K562 (cell line): ENCODE results near the gene INO80D. TPM values are rescaled to one million over a fixed set of nuclear protein-coding genes. Genes with fewer than 3 reads are reported as not detected.

ENCODE experiments used
- BMI1 ChIP-seq: fragments of 150-350 bp; IDR thresholded peaks from 2 replicates; pipeline ENCODE4 v1.6.1; 2014; ENCODE audit warnings: low read length
- FIP1L1 ChIP-seq: fragments of 200-400 bp; formaldehyde crosslinking; IDR thresholded peaks from 2 replicates; pipeline ENCODE4 v1.6.1; 2018; ENCODE audit warnings: mild to moderate bottlenecking, low read depth, low read length; ENCODE audit not compliant: poor library complexity, severe bottlenecking
- FUS ChIP-seq: fragments of 200-400 bp; formaldehyde crosslinking; optimal IDR thresholded peaks from 2 replicates; pipeline ENCODE3; 2017; ENCODE audit warnings: low read depth, low read length
- KDM5B ChIP-seq: fragments of 200-600 bp; sonication (generic); IDR thresholded peaks from 2 replicates; pipeline ENCODE4 v1.6.1; 2012; ENCODE audit warnings: low read depth, mild to moderate bottlenecking, moderate library complexity, low read length, control low read depth, inconsistent platforms; ENCODE audit not compliant: insufficient replicate concordance
- MAFK ChIP-seq: IDR thresholded peaks from 2 replicates; pipeline ENCODE4 v1.6.1; 2011; ENCODE audit warnings: low read length, improper control_type of control experiment
- POLR2B ChIP-seq: fragments of 450-650 bp; IDR thresholded peaks from 2 replicates; pipeline ENCODE4 v1.6.1; 2018; ENCODE audit warnings: low read depth; ENCODE audit not compliant: partially characterized antibody
- PTTG1 ChIP-seq: fragments of 450-650 bp; IDR thresholded peaks from 2 replicates; pipeline ENCODE4 v1.6.1; 2016; ENCODE audit warnings: low read depth, mild to moderate bottlenecking, missing genetic modification characterization, missing compliant biosample characterization
- YY1 ChIP-seq, 3 experiments: IDR thresholded peaks; 2 replicates each; pipeline ENCODE4 v1.6.1; 2011; ENCODE audit warnings: low read length in 2 of 3, mild to moderate bottlenecking in 2 of 3, moderate library complexity in 2 of 3, borderline replicate concordance in 1 of 3, control low read depth in 1 of 3, low read depth in 1 of 3; ENCODE audit not compliant: insufficient read depth in 3 of 3, insufficient replicate concordance in 2 of 3, control insufficient read depth in 1 of 3, insufficient read length in 1 of 3; ENCODE audit errors: extremely low read depth in 1 of 3
- ZBTB11 ChIP-seq, 3 experiments: fragments of 200-800 bp in 1 of 3; fragments of 250-450 bp in 1 of 3; fragments of 450-650 bp in 1 of 3; sonication (Bioruptor Pico) in 1 of 3; sonication (Bioruptor generic) in 1 of 3; formaldehyde crosslinking in 1 of 3; IDR thresholded peaks; 2 replicates each; pipeline versions ENCODE4 v1.6.1 to v1.8.0; 2016 to 2022; ENCODE audit warnings: mild to moderate bottlenecking in 2 of 3, missing genetic modification characterization in 2 of 3, missing compliant biosample characterization in 1 of 3, moderate library complexity in 1 of 3
- ZMIZ1 ChIP-seq, 2 experiments: fragments of 150-350 bp in 1 of 2; IDR thresholded peaks; 2 replicates each; pipeline ENCODE4 v1.6.1; 2012 to 2016; ENCODE audit warnings: low read depth in 2 of 2, low read length in 2 of 2, mild to moderate bottlenecking in 1 of 2, moderate library complexity in 1 of 2
- ZNF41 ChIP-seq: fragments of 250-450 bp; sonication (Bioruptor Pico); conservative IDR thresholded peaks from 2 replicates; pipeline ENCODE4 v1.4.0; 2020; ENCODE audit warnings: mild to moderate bottlenecking
- ZNF639 ChIP-seq, 2 experiments: fragments of 200-800 bp in 1 of 2; sonication (Bioruptor generic) in 1 of 2; sonication (generic) in 1 of 2; formaldehyde crosslinking in 1 of 2; IDR thresholded peaks in 1 of 2; conservative IDR thresholded peaks in 1 of 2; 2 replicates each; pipeline versions ENCODE4 v1.5.0 to v1.6.1; 2016 to 2020; ENCODE audit warnings: missing compliant biosample characterization in 1 of 2, missing genetic modification characterization in 1 of 2, missing genetic modification reagents in 1 of 2
- polyA plus RNA-seq, 8 experiments: library from polyadenylated mRNA; depleted of rRNA in 4 of 8; stranded (reverse) in 5 of 8; unstranded in 3 of 8; fragments of >200 nt; fragmentation: Nextera tagmentation in 2 of 8; fragmentation: Illumina TruSeq in 1 of 8; extraction: Ambion mirVana in 2 of 8; extraction: Trizol in 1 of 8; gene quantifications; 2 replicates each; pipeline versions ENCODE4 v1.2.1 to v1.2.3, GENCODE V29; 2011 to 2014; ENCODE audit warnings: inconsistent platforms in 1 of 8, missing spikeins in 1 of 8
- total RNA-seq, 7 experiments: library from RNA; depleted of rRNA in 6 of 7; stranded (reverse); fragments of >200 nt in 6 of 7; fragmentation: Illumina TruSeq in 2 of 7; extraction: Trizol in 2 of 7; gene quantifications; 2 replicates each; pipeline versions ENCODE4 v1.2.1 to v1.2.3, GENCODE V29; 2011 to 2021; ENCODE audit warnings: low replicate concordance in 1 of 7
- TF ChIP-seq, protein P1 (sequence below): fragments of 250-450 bp; sonication (Bioruptor Pico); IDR thresholded peaks from 2 replicates; pipeline ENCODE4 v1.5.0; 2020; ENCODE audit warnings: mild to moderate bottlenecking, borderline replicate concordance

Gene INO80D
- total and polyA plus RNA-seq, 9 of the 15 experiments (the other 6 are each of a cell fraction or from before 2014, with no cell fraction given): 0.64 to 8.1 (median 2.9) TPM

DNA sequence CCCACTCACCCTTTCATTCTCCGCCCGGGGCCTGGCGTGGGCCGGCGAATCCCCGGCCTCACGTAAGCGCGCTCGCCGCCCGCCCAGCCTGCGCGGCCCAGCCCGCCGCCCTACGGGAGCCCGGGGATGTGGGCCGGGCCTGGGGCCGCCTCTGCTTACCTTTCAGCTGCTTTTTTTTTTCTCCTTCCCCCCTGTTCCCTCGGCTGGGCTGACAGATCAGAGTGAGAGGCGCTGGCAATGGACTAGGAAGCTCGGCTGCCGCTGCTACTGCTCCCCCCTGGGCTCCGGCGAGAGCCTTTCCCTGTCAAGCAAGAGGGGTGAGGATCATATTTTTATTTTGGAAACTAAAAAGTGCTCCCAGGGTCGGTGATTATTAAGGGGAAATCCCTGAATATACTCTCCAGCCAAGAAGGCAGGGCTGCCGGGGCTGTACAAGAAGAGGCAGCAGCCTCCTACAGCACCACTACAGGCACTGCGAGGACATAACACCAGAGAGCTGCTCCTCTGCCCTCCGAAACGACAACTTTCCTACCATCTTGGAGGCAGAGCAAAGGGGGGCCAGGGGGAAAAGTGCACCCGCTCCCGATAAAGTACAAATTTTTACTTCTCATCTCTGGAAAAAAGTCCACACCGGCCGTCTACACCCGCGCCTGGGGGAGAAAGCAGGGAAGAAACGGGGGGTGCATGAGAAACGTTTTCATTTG is at the start of gene INO80D (continued):
- TF ChIP-seq ZBTB11 (CRISPR knock-in tag; IDR thresholded peaks at IDR 0.05) (no peak), ZMIZ1 (IDR thresholded peaks at IDR 0.05; ENCODE audit: low read depth in 2 of 2, low read length in 2 of 2) (peak in 1 of 2 experiments; percentile 16; a peak in 1 of 4 replicates), ZNF639 (CRISPR knock-in tag; conservative IDR thresholded peaks at IDR 0.05 in 1 of 2, IDR thresholded peaks at IDR 0.05 in 1 of 2) (0 out of 4 replicates have a peak, but pooled peaks of 1 of the 2 experiments have one; percentile 10), BMI1 (no peak), POLR2B (peak; percentile 56), KDM5B (peak; percentile 84), PTTG1 (tag) (no peak), MAFK (no peak), FIP1L1 (peak; percentile 52), FUS (no peak), YY1 (IDR thresholded peaks at IDR 0.05; ENCODE audit: borderline replicate concordance in 1 of 3, control insufficient read depth in 1 of 3, extremely low read depth in 1 of 3, insufficient read depth in 3 of 3, insufficient read length in 1 of 3, insufficient replicate concordance in 2 of 3, low read depth in 1 of 3, low read length in 2 of 3) (peak in 2 of 3 experiments; percentile 87 to 92), ZNF41 (CRISPR knock-in tag) (no peak)
- TF ChIP-seq, protein P1, sequence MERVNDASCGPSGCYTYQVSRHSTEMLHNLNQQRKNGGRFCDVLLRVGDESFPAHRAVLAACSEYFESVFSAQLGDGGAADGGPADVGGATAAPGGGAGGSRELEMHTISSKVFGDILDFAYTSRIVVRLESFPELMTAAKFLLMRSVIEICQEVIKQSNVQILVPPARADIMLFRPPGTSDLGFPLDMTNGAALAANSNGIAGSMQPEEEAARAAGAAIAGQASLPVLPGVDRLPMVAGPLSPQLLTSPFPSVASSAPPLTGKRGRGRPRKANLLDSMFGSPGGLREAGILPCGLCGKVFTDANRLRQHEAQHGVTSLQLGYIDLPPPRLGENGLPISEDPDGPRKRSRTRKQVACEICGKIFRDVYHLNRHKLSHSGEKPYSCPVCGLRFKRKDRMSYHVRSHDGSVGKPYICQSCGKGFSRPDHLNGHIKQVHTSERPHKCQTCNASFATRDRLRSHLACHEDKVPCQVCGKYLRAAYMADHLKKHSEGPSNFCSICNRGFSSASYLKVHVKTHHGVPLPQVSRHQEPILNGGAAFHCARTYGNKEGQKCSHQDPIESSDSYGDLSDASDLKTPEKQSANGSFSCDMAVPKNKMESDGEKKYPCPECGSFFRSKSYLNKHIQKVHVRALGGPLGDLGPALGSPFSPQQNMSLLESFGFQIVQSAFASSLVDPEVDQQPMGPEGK (CRISPR knock-in tag): no peak
